IMR-90 (cell line): Measurements from ENCODE around the gene LPAR1. TPM values are rescaled to one million over a fixed set of nuclear protein-coding genes. Genes with fewer than 3 reads are reported as not detected.

Experiments
- ATAC-seq: fragments of 200-7000 bp; cut with Tn5 transposase; 2 replicates; pipeline ENCODE4 v1.9.1; 2020; ENCODE audit warnings: low read depth, mild to moderate bottlenecking, moderate library complexity
- BruUV-seq: library from RNA; stranded (reverse); fragments of 400-500 nt; replicated peaks from 2 replicates; lab custom pipeline; 2021; lab: Mats Ljungman, UMichigan
- CTCF ChIA-PET: fragments of 300-600 bp; formaldehyde crosslinking; extraction: SDS; loops from one replicate; lab custom pipeline; 2021; ENCODE audit warnings: antibody characterized with exemption; lab: Yijun Ruan, JAX
- POLR2A ChIA-PET: fragments of 300-600 bp; sonication (Branson Sonifier 250); formaldehyde crosslinking; loops from one replicate; lab custom pipeline; 2022; ENCODE audit warnings: antibody characterized with exemption; ENCODE audit not compliant: unreplicated experiment; lab: Charles Lee
- DNase-seq: peaks from one replicate; pipeline ENCODE4 v3.0.0; 2013
- H2AFZ ChIP-seq: replicated peaks from 2 replicates; pipeline ENCODE3; 2013; ENCODE audit warnings: low read length, mild to moderate bottlenecking; ENCODE audit not compliant: poor library complexity
- H2AK5ac ChIP-seq: 2 replicates; pipeline ENCODE4 v1.6.1; 2013; ENCODE audit warnings: low read depth, low read length, inconsistent platforms
- H2AK9ac ChIP-seq: replicated peaks from 2 replicates; pipeline ENCODE3; 2013; ENCODE audit warnings: mild to moderate bottlenecking, low read depth, low read length, moderate library complexity; ENCODE audit not compliant: poor library complexity
- H2BK120ac ChIP-seq: 2 replicates; pipeline ENCODE4 v1.6.1; 2013; ENCODE audit warnings: low read depth, low read length, inconsistent platforms
- H2BK15ac ChIP-seq: 3 replicates; pipeline ENCODE4 v1.6.1; 2013; ENCODE audit warnings: low read depth, low read length, inconsistent platforms
- H2BK20ac ChIP-seq: 2 replicates; pipeline ENCODE4 v1.6.1; 2013; ENCODE audit warnings: low read depth, mild to moderate bottlenecking, inconsistent platforms, low read length, moderate library complexity
- H2BK5ac ChIP-seq: 2 replicates; pipeline ENCODE4 v1.6.1; 2013; ENCODE audit warnings: mild to moderate bottlenecking, low read depth, low read length, inconsistent platforms; ENCODE audit not compliant: poor library complexity, severe bottlenecking
- H3K14ac ChIP-seq: replicated peaks from 2 replicates; pipeline ENCODE4 v1.6.1; 2013; ENCODE audit warnings: low read depth, low read length, inconsistent platforms
- H3K18ac ChIP-seq: 2 replicates; pipeline ENCODE4 v1.6.1; 2013; ENCODE audit warnings: low read depth, low read length, control low read depth
- H3K23ac ChIP-seq: 2 replicates; pipeline ENCODE4 v1.6.1; 2013; ENCODE audit warnings: low read depth, low read length, inconsistent platforms
- H3K27ac ChIP-seq: 2 replicates; pipeline ENCODE4 v1.5.1; 2013; ENCODE audit warnings: mild to moderate bottlenecking, control low read depth, low read length; ENCODE audit not compliant: insufficient read depth
- H3K27me3 ChIP-seq: 2 replicates; pipeline ENCODE4 v1.6.1; 2013; ENCODE audit warnings: low read length; ENCODE audit not compliant: control insufficient read depth, insufficient read depth
- H3K36me3 ChIP-seq: 2 replicates; pipeline ENCODE4 v1.6.1; 2013; ENCODE audit warnings: low read length, mixed read lengths; ENCODE audit not compliant: control insufficient read depth, insufficient read depth
- H3K4ac ChIP-seq: 2 replicates; pipeline ENCODE4 v1.6.1; 2013; ENCODE audit warnings: low read depth, low read length, inconsistent platforms
- H3K4me1 ChIP-seq: 2 replicates; pipeline ENCODE4 v1.6.1; 2013; ENCODE audit warnings: low read length, mixed read lengths; ENCODE audit not compliant: control insufficient read depth, insufficient read depth
- H3K4me2 ChIP-seq: 2 replicates; pipeline ENCODE4 v1.6.1; 2013; ENCODE audit warnings: low read depth, mild to moderate bottlenecking, control low read depth, low read length, moderate library complexity
- H3K4me3 ChIP-seq: 2 replicates; pipeline ENCODE4 v1.5.1; 2013; ENCODE audit warnings: low read depth, mild to moderate bottlenecking, control low read depth, low read length, moderate library complexity; ENCODE audit not compliant: insufficient read depth
- H3K56ac ChIP-seq: 2 replicates; pipeline ENCODE4 v1.6.1; 2013; ENCODE audit warnings: low read length, inconsistent platforms; ENCODE audit not compliant: insufficient read depth; ENCODE audit errors: extremely low read depth
- H3K79me1 ChIP-seq, 2 experiments: 2 replicates each; pipeline ENCODE4 v1.6.1; 2013; ENCODE audit warnings: low read length in 2 of 2, inconsistent platforms in 1 of 2, low read depth in 1 of 2
- H3K9ac ChIP-seq: 2 replicates; pipeline ENCODE4 v1.6.1; 2013; ENCODE audit warnings: low read depth, low read length, control low read depth
- H3K9me1 ChIP-seq: 2 replicates; pipeline ENCODE4 v1.6.1; 2013; ENCODE audit warnings: low read length, inconsistent platforms; ENCODE audit not compliant: insufficient read depth
- H3K9me3 ChIP-seq: 2 replicates; pipeline ENCODE4 v1.6.1; 2013; ENCODE audit warnings: low read length; ENCODE audit not compliant: control insufficient read depth, insufficient read depth
- H4K20me1 ChIP-seq: 2 replicates; pipeline ENCODE4 v1.6.1; 2013; ENCODE audit warnings: low read length, inconsistent platforms; ENCODE audit not compliant: insufficient read depth
- H4K5ac ChIP-seq: 2 replicates; pipeline ENCODE4 v1.6.1; 2013; ENCODE audit warnings: mild to moderate bottlenecking, low read depth, low read length, control low read depth
- H4K8ac ChIP-seq, 2 experiments: 2 replicates each; pipeline ENCODE4 v1.6.1; 2013; ENCODE audit warnings: low read depth in 2 of 2, low read length in 2 of 2, control low read depth in 1 of 2, inconsistent platforms in 1 of 2
- H4K91ac ChIP-seq: 2 replicates; pipeline ENCODE4 v1.6.1; 2013; ENCODE audit warnings: low read depth, low read length, inconsistent platforms; ENCODE audit not compliant: insufficient read depth
- BHLHE40 ChIP-seq: fragments of 150-350 bp; IDR thresholded peaks from 2 replicates; pipeline ENCODE4 v1.6.1; 2016; ENCODE audit warnings: mild to moderate bottlenecking, low read depth, low read length
- CEBPB ChIP-seq: IDR thresholded peaks from 2 replicates; pipeline ENCODE4 v1.6.1; 2012; ENCODE audit warnings: low read depth, low read length, improper control_type of control experiment
- ELK1 ChIP-seq: fragments of 150-350 bp; IDR thresholded peaks from 2 replicates; pipeline ENCODE4 v1.6.1; 2016; ENCODE audit warnings: low read depth, mild to moderate bottlenecking, low read length, moderate library complexity, borderline replicate concordance
- MAFK ChIP-seq: IDR thresholded peaks from 2 replicates; pipeline ENCODE4 v1.6.1; 2012; ENCODE audit warnings: low read depth, low read length, improper control_type of control experiment
- RAD21 ChIP-seq: IDR thresholded peaks from 2 replicates; pipeline ENCODE4 v1.6.1; 2012; ENCODE audit warnings: low read length, improper control_type of control experiment
- RCOR1 ChIP-seq: IDR thresholded peaks from 2 replicates; pipeline ENCODE4 v1.6.1; 2012; ENCODE audit warnings: mild to moderate bottlenecking, low read length, improper control_type of control experiment; ENCODE audit not compliant: insufficient replicate concordance
- SMC3 ChIP-seq: fragments of 150-350 bp; IDR thresholded peaks from 2 replicates; pipeline ENCODE4 v1.6.1; 2016; ENCODE audit warnings: low read depth, mild to moderate bottlenecking, antibody characterized with exemption, low read length, moderate library complexity
- WGBS, 2 experiments: methylation state at CpG; one replicate each; pipeline versions ENCODE4 v1.1.5 to v1.1.7; 2013; ENCODE audit warnings: missing lambda C conversion rate in 2 of 2; ENCODE audit not compliant: insufficient read length in 1 of 2; ENCODE audit errors: extremely low coverage in 2 of 2; 5-methylcytosine and 5-hydroxymethylcytosine counted together
- dilution Hi-C: fragments of 300-500 bp; cut with HindIII; formaldehyde crosslinking; loops from one replicate; pipeline ENCODE4 v1.14.3; 2018; ENCODE audit warnings: low sequenced_read_pairs; ENCODE audit not compliant: unreplicated experiment
- in situ Hi-C: fragments of 300-500 bp; cut with MboI; formaldehyde crosslinking; loops from 3 replicates; pipeline ENCODE4 v1.14.3; 2019; ENCODE audit warnings: low sequenced_read_pairs, inconsistent platforms, mixed read lengths
- intact Hi-C: fragments of 100-400 bp; cut with micrococcal nuclease; formaldehyde crosslinking; loops from 2 replicates; pipeline ENCODE4 v1.10.0; 2022
- polyA plus RNA-seq, 3 experiments: library from polyadenylated mRNA; depleted of rRNA; stranded (reverse); fragments of >200 nt; gene quantifications; 2 replicates each; pipeline ENCODE4 v1.2.3, GENCODE V29; 2012; ENCODE audit warnings: low replicate concordance in 1 of 3
- total RNA-seq: library from RNA; depleted of rRNA; stranded (reverse); fragments of >200 nt; gene quantifications from 2 replicates; pipeline ENCODE4 v1.2.3, GENCODE V29; 2012
- TF ChIP-seq, protein P1 (sequence below): fragments of 150-350 bp; IDR thresholded peaks from 2 replicates; pipeline ENCODE4 v1.6.1; 2017; ENCODE audit warnings: mild to moderate bottlenecking, antibody characterized with exemption, low read length, low read depth

The LPAR1 gene
- total and polyA plus RNA-seq, 2 of the 4 experiments (the other 2 are of a cell fraction): 171 to 315 TPM

DNA sequence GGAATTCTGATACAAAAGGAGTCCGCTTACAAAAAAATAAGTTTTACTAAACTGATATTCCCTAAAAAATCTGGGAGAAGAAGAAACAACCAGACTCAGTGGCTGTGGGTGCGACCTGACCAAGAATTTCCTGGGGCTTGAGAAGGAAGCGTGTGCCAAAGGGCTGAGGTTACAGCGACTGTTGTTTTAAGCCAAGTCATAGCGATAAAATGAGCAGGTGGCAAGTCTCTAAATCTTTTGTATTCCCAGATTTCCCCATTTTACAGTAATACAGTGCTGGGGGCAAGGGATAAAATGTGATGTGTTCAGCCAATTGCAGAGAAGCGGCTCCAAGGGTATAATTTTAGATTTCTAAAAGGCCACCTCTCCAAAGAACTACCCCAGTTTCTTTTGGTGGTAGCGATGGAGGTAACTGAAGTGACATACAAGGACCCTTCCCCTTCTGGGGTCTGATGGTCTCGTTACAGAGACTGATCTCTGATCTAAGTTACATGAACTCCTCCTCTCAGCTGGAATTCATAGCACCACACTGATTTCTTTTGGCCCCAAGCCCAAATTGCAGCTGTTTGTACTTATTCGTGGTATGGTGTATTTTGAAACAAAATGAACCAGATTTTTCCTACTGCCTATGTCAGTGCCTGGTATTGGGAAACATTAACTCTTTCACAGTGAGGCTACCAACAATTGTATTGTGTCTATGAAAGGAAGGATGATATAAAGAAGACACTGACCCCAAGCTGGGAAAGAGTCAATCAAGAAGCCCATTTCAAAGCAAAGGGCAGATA is 41.6 kb downstream of the LPAR1 start:
- in situ Hi-C loops (no loop called here), dilution Hi-C loops (no loop called here), intact Hi-C loops (no loop called here)
- Histone ChIP-seq H3K27me3 (no peaks in the 10 kb centered on the region), H2AK5ac (peak overlapping the region; percentile 31; the same call in 1 of the 2 replicates), H3K4ac (0 out of 2 replicates have a peak overlapping the region, but pooled peaks have one; percentile 34), H4K20me1 (peaks cover 96% of the 10 kb centered on the region), H3K4me1 (peaks cover 24% of the 10 kb centered on the region), H2BK15ac (no peak overlapping the region), H3K18ac (peak overlapping the region; percentile 80), H3K9ac (no peak overlapping the region), H2BK120ac (no peak overlapping the region; the same call in 1 of the 2 replicates), H2AK9ac (no peak overlapping the region), H3K79me1 (peaks cover 17 to 67% of the 10 kb centered on the region in 2 experiments; a peak in 3 of 4 replicates), H3K4me2 (peak overlapping the region; percentile 59), H3K9me1 (peaks cover 19% of the 10 kb centered on the region), H3K36me3 (peaks cover 7% of the 10 kb centered on the region), H3K23ac (no peak overlapping the region), H3K27ac (peak overlapping the region; percentile 38; the same call in 1 of the 2 replicates), H3K4me3 (no peak overlapping the region), H4K91ac (no peak overlapping the region), H3K56ac (no peak overlapping the region), H2AFZ (no peak overlapping the region), H3K14ac (peak overlapping the region; percentile 57; the same call in 1 of the 2 replicates), H3K9me3 (no peaks in the 10 kb centered on the region), H4K8ac (peak overlapping the region in 1 of 2 experiments; percentile 6; a peak in 1 of 4 replicates), H2BK5ac (peak overlapping the region; percentile 70), H2BK20ac (peak overlapping the region; percentile 23; the same call in 1 of the 2 replicates), H4K5ac (peak overlapping the region; percentile 30)
- POLR2A ChIA-PET: no interaction called here
- 61% methylated on average over 2 of the region's 9 CpGs; no CpG with 5 or more reads in 1 of the 2 experiments for WGBS, 2 experiments
- TF ChIP-seq SMC3 (no peak), RAD21 (no peak), MAFK (no peak), ELK1 (no peak), RCOR1 (no peak), CEBPB (peak; percentile 61; the same call in 1 of the 2 replicates), BHLHE40 (no peak)
- TF ChIP-seq, protein P1, sequence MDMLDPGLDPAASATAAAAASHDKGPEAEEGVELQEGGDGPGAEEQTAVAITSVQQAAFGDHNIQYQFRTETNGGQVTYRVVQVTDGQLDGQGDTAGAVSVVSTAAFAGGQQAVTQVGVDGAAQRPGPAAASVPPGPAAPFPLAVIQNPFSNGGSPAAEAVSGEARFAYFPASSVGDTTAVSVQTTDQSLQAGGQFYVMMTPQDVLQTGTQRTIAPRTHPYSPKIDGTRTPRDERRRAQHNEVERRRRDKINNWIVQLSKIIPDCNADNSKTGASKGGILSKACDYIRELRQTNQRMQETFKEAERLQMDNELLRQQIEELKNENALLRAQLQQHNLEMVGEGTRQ: no peak
- ATAC-seq (peak; percentile 5), DNase-seq (peak; percentile 82)
- no TSS peak for BruUV-seq
- CTCF ChIA-PET: no interaction called here
